Embryonic facial prominence (tissue), 1 donor: ENCODE data around the gene THSD4.

Source experiments
- DNase-seq: peaks from one replicate; pipeline ENCODE4 v3.0.0-alpha.2; 2016; ENCODE audit errors: extremely low spot score

The THSD4 gene

GRCh38 chr15:71807125-71807629 is 691.9 kb downstream of the THSD4 start:
- no peak for DNase-seq

GRCh38 chr15:71807691-71808091 is 692.4 kb downstream of the THSD4 start:
- no peak for DNase-seq

- no peak for DNase-seq
These were observed 693.2 kb downstream of the THSD4 start for GRCh38 chr15:71808311-71809020.

GRCh38 chr15:71809346-71809745 is 694.1 kb downstream of the THSD4 start:
- no peak for DNase-seq

GRCh38 chr15:71810256-71811035 is 695.2 kb downstream of the THSD4 start, which contains the start of gene NR2E3:
Gene NR2E3 (plus strand): TSS chr15:71810554. CDS start chr15:71810744, 190 bp downstream.
- DNase-seq, result no peak

GRCh38 chr15:71811036-71811736 is 695.9 kb downstream of the THSD4 start:
- DNase-seq, result no peak

DNA sequence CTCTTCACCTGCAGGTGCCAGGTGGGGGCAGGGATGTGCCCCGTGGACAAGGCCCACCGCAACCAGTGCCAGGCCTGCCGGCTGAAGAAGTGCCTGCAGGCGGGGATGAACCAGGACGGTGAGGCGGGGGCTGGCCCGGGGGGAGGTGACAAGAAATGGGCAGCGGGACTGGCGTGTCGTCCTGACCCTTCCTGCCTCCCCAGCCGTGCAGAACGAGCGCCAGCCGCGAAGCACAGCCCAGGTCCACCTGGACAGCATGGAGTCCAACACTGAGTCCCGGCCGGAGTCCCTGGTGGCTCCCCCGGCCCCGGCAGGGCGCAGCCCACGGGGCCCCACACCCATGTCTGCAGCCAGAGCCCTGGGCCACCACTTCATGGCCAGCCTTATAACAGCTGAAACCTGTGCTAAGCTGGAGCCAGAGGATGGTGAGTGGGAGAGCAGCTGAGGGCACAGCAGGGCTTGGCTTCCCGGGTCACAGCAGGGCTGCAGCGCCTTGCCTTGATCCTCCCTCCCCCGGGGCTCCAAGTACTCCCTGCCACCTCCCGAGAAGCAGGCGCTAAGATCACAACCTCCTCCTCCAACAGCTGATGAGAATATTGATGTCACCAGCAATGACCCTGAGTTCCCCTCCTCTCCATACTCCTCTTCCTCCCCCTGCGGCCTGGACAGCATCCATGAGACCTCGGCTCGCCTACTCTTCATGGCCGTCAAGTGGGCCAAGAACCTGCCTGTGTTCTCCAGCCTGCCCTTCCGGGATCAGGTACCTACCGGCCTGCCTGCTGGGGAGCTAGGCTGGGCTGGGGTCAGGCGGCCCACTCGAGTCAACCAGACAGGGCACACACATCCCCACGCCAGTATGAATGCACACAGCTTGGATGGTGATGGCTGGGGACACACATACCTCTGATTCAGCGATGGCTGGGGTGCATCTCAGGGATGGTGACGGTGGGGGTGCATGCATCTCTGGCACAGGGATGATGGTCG is 696.8 kb downstream of the THSD4 start:
- no peak for DNase-seq

DNA sequence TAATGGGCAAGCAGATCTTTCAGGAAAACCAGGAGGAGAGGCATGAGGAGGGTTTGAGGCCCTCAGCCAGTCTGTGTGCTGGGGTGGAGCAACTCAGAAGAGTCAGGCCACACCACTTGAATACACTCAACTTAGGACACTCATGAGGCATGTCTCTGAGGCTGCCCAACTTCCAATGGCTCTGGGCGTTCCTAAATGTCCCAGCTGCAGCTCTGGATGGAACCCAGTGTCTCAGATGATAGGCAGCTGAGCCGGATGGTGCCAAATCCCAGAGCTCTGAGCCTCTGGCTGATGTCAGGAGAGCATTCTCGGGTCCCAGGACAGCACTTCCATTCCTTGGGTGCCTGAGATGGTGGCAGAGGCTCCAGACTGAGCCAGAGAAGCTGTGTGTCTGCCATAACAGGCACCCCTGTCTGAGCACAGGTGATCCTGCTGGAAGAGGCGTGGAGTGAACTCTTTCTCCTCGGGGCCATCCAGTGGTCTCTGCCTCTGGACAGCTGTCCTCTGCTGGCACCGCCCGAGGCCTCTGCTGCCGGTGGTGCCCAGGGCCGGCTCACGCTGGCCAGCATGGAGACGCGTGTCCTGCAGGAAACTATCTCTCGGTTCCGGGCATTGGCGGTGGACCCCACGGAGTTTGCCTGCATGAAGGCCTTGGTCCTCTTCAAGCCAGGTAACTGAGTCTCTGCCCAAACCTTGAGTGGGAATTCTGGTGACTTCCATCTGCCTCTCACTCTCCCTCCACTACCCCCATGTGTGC is 697.9 kb downstream of the THSD4 start:
- no peak for DNase-seq

- DNase-seq, result no peak
These were observed 698.6 kb downstream of the THSD4 start for GRCh38 chr15:71813723-71814470.

DNA sequence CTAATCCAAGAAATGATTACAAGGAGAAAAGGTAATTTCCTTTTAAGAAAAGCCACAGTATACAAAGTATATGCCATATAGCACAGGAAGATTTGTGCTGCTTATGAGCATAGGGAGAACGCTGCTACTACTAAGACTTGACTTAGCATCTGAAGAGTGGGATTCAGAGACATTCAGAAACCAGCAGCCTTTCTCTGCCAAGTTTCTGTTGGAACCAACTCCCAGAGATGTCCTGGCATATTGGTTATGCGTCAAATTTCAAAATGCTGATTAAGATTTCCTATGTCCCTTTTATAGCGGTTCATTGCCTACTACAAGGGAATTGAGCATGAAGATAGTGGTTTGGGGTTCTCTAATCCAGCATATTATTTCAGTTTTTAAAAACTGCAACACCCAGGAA is 700.0 kb downstream of the THSD4 start:
- DNase-seq, result no peak

DNA sequence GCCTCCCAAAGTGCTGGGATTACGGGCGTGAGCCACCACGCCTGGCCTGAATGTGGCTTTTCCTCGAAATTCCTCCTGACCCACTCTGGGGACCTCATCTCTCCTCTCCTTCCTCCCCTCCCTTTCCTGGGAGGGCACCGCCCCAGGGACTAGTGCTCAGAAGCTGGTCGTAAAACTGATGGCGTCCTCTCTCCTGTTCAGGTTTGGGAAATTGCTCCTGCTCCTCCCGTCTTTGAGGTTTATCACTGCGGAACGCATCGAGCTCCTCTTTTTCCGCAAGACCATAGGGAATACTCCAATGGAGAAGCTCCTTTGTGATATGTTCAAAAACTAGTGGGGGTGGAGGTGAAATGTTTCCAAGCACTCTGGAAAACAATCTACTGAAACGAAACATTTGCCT is 702.1 kb downstream of the THSD4 start:
- DNase-seq, result no peak

GRCh38 chr15:71820127-71820526 is 704.9 kb downstream of the THSD4 start:
- no peak for DNase-seq

DNA sequence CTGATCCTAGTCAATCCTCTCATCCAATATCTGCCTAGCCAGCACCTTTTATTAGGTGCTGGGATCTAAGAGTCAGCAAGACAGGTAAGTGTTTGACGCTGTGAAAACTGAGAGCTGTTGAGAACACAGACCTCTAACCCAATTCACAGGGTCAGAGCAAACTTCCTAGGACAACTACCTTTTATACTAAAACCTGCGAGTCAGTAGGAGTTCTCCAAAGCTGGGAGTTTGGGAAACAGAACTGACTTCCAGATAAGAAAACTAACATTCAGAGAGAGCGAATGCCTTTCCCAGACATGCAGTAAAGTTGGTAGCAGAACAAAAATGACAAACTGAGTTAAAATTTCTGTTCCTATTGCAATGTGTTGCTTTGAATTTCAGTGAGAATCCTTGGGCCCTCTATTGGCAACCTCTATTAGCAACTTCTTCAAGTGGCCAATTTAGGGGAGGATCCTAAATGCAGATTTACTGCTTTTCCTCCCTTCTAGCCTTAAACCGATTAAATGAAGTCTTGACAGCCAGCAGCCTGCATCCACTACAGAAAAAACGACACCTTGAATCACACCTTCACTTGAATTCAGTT is 706.4 kb downstream of the THSD4 start:
- no peak for DNase-seq

DNA sequence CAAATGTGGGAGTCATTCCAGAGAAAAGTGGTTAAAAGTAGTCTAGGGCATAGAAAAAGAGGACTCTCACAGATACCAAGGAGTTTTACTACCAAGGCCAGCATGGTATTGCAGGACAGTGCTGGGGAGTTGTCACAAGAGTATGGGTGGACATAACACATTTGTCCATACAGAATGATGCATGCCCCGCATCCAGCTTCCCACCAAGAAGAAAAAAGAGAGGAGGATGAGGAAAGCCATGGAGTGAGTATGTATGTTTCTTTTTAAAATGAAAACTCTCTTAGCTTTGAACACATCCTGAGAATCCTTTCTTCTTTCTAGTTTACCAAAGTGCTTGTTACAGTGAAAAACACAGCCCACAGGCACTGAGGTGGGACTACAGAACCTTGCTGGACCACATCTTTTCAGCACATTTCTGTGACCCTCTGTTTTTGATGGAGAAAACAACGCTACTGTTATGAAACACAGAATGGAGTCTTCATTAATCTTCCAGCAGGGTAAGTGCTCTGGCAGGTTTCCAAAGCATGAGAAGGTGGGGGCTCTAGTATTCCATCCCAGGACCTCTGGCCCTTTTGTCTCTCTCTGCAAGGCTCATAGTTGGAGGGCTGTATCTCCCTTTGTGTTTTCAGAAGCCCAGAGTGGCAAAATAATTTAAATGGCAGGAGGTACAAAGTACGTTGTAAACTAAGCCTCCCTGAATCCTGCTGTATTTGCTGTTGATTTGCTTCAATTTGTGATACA is 707.8 kb downstream of the THSD4 start:
- DNase-seq, result no peak

DNA sequence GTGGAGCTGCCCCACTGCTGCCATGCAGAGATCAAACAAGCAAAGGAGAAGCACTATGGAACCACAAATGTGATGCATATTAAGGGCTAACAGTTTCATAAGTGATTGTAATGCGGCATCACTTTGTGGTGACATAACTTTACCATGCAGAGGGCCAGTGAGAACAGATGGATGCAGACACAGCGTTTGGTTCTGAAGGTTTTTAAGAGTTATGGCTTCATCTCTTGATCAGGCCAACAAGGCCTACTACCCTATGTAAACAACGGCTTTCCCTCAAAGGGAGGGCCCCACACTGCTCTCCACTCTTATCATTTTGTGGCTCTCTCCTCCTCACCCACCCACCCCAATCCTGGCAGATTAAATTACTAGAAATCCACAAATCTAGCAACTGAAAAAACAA is 708.5 kb downstream of the THSD4 start:
- no peak for DNase-seq

DNA sequence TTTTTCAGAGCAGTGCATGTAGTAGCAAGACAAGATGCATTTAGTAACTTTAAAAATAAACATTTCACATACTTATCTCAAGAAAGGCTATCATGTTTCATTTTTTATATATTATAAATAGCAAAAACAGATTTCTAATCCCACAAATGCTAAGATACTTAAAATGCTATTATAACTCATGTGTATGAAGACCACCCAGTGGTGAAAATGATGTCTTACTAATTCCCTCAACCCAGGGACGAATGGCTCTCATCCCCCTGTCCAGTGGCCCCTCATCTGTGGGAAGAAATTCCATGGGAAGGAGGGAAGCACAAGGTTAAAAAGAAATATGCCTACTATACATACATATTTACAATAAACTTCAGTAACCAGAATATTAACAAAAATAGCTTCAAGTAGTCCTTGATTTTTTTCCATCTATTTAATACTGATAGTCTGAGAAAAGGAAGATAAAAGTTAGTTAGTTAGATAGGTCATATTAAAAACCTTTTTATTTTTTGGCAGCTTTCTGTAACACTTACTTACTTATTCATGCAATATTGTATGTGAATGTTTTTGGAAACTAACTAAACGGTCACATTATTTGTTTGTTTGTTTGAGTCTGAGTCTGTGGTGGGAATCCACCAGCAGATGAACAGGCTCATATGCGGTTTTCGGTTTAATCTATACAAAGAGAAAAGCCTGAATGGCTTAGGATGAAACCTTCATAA is 709.9 kb downstream of the THSD4 start:
- no peak for DNase-seq

DNA sequence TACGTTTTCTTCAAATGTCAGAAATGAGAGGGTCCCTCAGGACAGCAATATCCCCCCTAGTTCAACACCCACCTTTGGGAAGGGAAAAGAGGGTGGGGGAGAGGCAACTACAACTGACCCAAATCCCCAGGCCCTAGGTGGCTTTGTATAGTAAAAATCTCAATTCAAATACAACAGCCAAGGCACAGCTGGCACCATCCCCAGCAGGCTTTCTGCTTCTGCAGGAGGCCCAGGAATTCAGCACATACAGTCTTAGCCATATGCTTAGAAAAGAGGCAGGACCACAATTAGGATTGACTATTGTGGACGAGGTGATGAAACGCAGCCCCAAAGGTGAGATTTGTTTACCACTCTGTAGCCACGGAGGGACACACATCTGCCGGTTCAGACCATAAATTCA is 710.9 kb downstream of the THSD4 start:
- no peak for DNase-seq

GRCh38 chr15:71830981-71831380 is 715.7 kb downstream of the THSD4 start:
- no peak for DNase-seq
